NCI-H524 (cell line): Measurements from ENCODE around the gene BRD3.

Experiments used
- DNase-seq, 2 experiments: peaks; one replicate each; lab custom pipeline; 2025; lab: John Stamatoyannopoulos, UW

Gene BRD3

GRCh38 chr9:134066913-134067851, 644 bp downstream of the BRD3 start:
- peak; percentile 19 to 46 for DNase-seq

DNA sequence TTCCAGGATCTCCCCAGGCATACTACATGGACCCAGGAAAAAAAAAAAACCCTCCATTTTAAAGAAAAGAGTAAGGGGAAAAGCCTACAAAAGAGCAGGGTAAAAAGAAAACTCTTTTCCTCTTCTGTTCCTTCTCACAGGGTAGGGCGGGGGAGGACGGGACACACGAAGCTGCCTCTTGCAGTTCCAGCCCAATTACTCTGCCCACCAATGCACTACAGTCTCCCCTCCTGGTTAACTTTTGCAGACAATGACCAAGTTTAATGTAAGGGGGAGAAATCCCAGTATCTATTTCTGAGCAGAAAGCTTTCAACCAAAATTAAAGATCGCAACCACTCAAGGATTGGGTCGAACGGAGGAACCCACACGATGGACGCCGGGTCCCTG, 1.3 kb downstream of the BRD3 start:
- no peak for DNase-seq

DNA sequence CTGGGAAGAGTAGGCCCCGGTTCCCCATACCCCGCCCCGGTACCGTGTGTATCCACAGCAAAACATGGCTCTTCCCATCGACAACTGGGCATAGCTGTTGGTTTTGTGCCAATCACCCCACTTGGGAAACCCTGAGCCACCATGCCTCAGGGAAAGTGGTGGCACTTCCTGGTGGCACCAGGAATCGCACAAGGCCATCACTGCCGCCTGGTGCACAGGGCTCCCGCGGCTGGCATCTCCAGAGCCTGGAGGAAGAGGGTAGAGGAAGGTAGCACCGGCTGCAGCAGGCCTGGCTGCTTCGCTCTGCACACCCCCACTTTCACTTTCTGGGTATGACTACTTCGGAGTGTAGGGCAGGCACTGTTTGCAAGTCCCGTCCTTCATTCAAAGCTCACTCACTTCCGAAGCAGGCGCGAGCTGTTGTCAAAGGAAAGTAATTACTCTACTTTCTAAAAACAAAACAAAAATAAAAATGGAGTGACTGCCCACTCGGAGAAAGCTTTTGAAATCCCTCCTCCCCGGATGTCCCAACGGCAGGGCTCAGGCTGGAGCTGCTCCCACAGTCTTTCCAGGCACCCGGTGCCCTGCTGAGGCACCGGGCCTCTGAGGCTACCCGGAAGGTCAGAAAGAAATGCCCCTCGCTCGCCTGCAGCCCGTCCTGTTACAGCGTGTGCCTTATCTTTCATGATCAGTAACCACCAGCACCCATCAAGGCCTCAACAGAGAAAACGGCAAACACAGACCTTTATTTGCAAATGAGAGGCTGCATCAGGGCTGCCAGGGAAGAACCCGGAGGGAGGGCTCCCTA, 2.0 kb downstream of the BRD3 start:
- no peak for DNase-seq

DNA sequence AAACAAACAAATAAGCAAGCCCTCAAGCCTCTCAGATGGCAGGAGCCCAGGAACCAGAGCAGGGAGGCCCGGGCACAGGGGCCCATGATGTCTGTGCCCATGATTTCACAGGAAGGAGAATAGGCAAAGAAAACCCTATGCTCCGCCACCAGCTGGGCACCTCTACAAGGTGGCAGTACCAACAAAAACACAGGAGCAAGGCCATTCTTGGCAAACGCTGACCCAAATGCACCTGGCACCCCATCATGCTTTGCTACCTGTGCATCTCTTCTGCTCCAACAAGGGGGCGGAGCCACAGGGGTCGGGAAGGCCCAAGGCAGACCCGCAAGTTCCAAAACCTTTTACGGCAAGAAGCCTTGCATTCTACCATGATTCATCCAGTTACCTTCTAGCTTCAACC, 3.1 kb downstream of the BRD3 start:
- no peak for DNase-seq

DNA sequence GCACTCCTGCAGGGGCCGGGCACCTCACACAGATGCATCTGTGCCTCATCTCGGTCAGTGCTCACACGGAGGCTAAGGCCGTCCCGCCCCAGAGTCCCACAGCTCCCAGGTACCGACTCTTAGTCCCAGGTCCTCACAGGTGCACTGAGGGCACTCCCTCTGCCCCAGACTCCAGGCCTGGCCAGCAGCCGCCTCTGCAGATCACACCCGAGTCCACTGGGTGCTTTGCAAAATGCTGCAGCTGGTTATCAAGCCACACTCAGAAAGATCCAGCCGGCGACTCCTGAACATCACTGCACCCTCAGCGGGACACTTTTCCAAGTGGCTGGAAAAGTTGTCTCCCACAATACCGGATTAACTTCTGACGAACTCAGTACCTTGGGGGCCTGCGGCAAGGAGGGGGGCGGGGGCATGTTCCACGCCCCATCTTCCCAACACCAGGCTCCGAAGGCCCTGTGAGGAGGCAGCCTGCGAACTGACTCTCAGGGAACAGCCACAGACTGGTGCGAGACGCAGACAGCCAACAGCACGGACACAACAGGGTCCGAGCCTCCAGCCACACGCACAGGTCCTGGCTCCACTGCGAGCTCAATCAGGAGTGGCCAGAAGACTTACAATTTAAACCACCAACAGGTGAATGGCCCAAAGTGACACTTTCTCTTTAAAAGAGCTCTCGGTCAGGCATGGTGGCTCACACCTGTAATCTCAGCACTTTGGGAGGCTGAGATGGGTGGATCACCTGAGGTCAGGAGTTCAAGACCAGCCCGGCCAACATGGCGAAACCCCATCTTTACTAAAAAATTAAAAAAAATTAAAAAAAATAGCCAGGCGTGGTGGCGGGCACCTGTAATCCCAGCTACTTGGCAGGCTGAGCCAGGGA, 4.0 kb downstream of the BRD3 start:
- DNase-seq: no peak

- no peak for DNase-seq
These were observed 4.7 kb downstream of the BRD3 start for GRCh38 chr9:134063088-134063570.

- no peak for DNase-seq
These were observed 5.3 kb downstream of the BRD3 start for GRCh38 chr9:134062461-134063087.

DNA sequence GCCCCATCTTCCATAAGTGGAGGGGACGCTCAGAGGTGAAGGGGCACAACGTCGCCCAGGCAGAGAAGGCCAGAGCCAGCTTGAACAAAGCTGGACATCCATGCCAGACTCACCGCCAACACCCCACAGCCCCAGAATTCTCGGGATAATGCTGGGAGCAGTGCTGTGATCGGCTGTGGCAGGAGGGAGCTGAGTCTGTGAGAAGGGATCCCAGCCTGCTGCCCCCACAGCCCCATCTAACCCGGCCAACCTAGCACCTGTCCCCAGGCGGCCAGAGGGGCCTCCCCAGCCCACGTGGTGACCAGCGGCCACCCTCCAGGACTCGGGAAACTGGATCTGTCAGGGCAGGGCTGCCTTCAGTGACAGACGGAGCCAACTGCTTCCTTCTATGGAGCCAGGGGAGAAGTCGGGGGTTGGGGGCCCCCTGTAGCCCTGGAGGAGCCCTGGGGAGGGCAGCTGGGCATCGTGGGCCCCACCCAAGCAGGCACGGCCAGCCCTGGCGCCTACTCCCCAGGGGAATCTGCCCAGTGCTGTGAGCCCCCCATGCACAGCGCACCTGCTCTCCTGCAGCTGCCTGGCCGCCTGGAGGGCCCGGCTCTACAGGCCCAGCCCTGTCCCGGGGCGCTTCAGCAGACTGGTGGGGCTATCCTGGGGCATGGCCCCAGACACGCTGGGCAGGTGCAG, 6.0 kb downstream of the BRD3 start:
- DNase-seq: no peak

DNA sequence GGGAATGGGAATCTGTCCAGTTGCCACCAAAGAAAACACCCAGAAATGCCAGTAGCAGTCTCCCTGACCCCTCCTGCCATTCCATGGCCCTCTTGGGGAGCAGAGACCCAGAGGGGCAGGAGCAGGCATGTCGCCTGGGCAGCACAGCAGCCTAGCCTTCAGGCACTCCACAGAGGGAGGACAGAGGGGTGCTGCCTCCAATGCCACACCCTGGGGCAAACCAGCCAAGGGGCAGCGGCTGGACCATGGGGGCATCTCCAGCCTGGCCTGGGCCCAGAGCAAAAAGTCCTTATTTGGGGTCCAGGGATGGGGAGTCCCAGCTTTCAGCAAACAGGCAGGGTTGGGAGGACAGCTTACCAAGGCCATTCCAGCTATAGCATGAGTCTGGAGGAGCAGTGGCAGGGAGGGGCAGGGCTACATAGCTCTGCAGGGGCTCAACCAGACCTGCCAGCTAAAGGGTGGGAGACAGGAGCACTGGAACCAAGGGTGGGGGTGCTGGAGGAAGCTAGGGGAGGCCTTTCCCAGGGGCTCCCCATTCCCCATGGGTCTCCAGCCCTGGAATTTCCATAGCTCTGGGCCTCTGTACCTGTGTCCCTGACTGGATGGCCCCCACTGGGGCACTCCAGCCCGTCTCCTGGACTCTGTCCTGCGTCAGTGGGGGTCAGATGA, 6.7 kb downstream of the BRD3 start:
- DNase-seq: no peak

DNA sequence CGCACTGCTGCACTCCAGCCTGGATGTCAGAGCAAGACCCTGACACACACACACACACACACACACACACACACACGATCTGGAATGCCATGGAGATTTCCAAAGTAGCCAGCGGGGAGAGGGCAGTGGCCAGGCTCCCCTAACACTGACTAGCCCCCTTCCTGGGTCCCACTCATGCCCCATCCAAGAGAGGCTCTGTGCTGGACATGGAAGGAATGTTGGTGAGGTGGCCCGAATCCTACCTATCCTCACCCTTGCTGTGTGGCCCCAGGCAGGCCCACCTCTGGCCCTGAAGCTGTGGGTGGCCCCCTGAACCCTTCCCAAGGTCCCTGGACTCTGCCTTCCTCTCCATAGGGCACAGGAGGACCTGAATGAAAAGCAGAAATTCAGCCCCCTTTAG, 7.3 kb downstream of the BRD3 start:
- DNase-seq: no peak

DNA sequence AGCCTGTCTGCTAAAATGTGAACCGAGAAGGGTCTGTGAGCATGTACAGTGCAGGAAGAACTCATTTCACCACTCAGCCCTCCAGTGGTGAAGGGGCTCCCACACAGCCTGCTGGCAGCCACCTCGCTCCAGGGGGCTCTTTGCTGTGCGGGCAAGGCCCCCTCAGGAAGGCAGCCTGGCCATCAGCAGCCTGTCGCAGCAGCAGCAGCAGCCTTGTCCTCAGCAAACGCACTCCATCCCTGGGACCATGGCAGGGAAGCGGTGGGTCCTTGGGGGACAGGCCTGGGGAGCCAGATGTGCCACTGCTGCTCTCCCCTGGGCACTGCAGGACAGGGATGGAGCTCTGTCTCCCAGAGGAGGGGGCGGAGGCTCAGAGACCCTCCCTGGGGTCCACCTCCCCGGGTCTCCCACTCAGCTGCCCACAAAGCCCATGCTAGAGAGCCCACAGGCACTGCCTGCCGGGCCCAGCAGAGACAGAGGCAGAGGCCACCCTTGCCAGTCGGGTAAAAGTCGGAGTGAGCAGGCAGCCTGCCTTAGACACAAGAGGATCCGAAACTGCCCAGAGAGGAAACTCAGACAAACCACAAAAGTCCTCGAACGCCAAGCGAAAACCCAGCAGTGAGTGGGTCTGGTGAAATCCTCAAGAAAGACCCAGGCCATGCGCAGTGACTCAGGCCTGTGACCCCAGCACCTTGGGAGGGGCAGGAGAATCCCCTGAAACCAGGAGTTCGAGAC, 8.0 kb downstream of the BRD3 start:
- DNase-seq: no peak

- DNase-seq: no peak
These were observed 8.6 kb downstream of the BRD3 start for GRCh38 chr9:134059188-134059641.

DNA sequence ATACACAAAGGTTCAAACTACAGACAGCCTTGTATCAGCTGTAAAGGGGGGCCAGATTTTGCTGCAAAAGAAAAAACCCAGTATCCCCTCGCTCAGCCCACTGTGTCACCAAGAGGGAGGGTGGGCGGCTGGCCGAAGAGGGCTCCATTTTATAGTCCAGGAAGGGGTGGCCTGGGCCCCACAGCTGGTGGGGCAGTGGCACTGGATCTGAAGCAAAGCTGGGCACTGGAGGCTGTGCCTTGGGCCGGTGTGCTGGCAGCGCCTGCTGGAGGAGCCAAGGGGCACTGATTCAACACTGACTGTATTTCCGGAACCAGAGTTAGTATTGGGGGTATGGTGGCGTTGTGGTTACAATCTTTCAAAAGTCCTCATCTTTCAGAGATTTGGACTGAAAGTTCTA, 9.1 kb downstream of the BRD3 start:
- no peak for DNase-seq

GRCh38 chr9:134057751-134058701, 9.8 kb downstream of the BRD3 start:
- DNase-seq: no peak

DNA sequence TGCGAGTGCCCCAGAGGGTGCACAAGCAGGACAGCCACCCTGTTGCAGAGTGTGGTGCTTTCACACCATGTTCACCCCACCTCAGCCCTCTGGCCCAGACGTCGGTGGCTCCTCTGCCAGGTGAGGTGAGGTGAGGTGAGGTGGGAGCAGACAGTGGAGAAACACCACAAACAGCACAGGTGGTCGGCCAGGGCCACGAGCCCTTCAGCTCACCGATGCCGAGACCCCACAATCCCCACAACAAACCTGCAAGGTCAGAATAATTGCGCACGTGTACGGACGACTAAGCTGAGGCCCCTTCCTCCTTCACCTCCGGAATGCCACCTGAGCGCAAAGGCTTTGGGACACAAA, 10.5 kb downstream of the BRD3 start:
- no peak for DNase-seq

DNA sequence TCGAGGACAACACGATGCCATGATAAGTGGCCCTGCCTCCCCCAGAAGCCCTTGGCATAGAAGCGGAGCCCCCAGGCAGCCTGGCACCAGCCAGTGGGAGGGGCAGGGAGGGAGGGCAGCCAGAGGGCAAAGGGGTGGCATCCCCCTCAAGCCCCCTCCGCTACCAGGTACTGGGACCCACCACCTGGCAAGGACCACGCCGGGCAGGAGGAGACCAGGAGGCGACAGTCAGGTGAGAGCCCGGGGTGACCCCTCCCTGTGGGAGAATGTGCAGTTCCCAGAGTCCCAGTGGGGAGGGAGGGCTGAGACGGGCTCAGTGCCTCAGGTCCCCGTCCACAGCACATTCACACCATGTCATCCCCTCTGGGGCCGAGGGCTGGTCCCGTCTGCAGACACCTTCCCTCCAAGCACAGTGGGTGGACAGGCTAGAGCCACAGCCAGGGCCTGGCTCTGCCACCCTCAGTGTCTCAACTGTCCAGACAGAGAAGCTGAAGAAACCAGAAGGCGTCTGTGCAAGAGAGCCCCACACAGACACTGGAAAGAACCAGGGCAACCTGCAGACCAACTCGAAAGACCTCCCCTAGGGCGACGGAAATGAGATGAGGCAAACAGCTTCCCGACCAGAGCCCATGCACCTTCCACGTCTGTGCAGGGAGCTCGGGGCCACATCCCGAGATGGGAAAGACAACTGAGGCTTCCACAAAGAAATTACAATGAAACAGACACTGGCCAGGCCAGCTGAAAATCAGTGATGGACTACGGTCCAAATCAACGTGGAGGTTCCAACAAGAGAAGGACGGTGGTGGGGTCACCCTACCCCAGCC, 11.1 kb downstream of the BRD3 start:
- DNase-seq: no peak

- no peak for DNase-seq
These were observed 11.8 kb downstream of the BRD3 start for GRCh38 chr9:134055981-134056461.
